Activated T-helper 2 cell treated with anti-CD3 and anti-CD28 coated beads, Interferon-gamma antibody, Interleukin-2, Interleukin-4, amounts not matched to agents 10 μg/mL and 5 μg/mL and 100 μg/mL, durations not matched to agents 14 hours and 24 hours and 36 hours (primary cell): ENCODE data around the gene ZBTB5. TPM values are rescaled to one million over a fixed set of nuclear protein-coding genes. Genes with fewer than 3 reads are reported as not detected.
"Not testable (repeated sequence)": the region's sequence is repeated elsewhere in the genome, so short reads cannot be mapped to it uniquely, and the experiment has no call there.

Source experiments
- DNase-seq: peaks from one replicate; pipeline ENCODE4 v3.0.0; 2021; ENCODE audit warnings: low spot score
- H3K27ac Mint-ChIP-seq: one replicate; pipeline ENCODE4 v1.8.0; 2021; ENCODE audit warnings: mixed read lengths
- H3K27me3 Mint-ChIP-seq: one replicate; pipeline ENCODE4 v1.8.0; 2021; ENCODE audit warnings: low read depth, mixed read lengths
- H3K36me3 Mint-ChIP-seq: one replicate; pipeline ENCODE4 v1.8.0; 2021; ENCODE audit warnings: low read depth, mixed read lengths
- H3K4me1 Mint-ChIP-seq: one replicate; pipeline ENCODE4 v1.8.0; 2021; ENCODE audit warnings: low read depth, mixed read lengths
- H3K4me3 Mint-ChIP-seq: one replicate; pipeline ENCODE4 v1.8.0; 2021; ENCODE audit warnings: low read depth, mild to moderate bottlenecking, moderate library complexity, mixed read lengths
- H3K9me3 Mint-ChIP-seq: one replicate; pipeline ENCODE4 v1.8.0; 2021; ENCODE audit warnings: mixed read lengths
- intact Hi-C: fragments of 100-400 bp; cut with micrococcal nuclease; formaldehyde crosslinking; loops from one replicate; pipeline ENCODE4 v1.15.1; 2023
- total RNA-seq: library from RNA; stranded (reverse); gene quantifications from 2 replicates; pipeline ENCODE4 v1.2.3, GENCODE V29; 2022

Gene ZBTB5
- total RNA-seq: 10.6 and 11.0 TPM in 2 replicates

DNA sequence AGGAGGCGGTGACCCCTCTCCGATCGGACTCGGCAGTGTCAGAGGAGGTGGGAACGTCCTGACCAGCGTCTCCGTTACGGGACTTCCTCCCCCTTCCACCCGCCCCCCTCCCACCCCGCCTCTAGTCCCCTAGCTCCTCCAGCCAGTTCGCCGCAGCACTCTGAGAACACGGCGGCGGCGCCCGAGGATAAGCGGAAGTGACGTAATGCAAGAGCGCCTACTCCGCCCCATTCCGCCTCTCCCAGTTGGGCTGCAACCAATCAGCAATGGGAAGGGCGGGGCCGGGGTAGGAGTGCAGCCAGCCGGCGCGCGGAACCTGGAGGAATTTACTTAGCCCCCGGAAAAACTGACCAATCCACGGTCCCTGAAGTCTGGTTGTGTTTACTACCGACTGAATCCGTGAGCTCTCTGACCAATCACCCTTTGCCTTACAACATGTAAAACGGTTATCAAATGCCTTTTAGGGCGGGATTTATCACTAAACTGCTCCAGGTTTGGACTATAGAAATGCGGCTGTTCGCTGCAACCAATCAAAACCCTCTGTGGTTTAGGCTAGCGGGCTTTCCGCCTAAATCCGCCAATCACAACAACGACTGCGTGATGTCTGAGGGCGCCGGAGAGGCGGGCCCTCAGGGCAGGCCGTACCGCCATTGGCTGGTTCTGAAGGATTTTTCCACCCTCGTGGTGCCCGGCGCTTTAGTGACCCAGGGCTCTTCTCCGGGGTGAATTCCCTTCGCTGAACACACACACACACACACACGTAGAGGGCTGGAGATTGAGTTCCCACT, at the start of gene ZBTB5:
Gene ZBTB5 (minus strand): TSS at position 202 of the 788 bp plus-strand sequence. CDS start 22,899 bp downstream, outside the sequence.
- H3K9me3 Mint-ChIP-seq: no peaks in the 10 kb centered on the region
- H3K4me1 Mint-ChIP-seq: peaks cover 25% of the 10 kb centered on the region
- H3K27me3 Mint-ChIP-seq: no peaks in the 10 kb centered on the region
- peak; percentile 98 for DNase-seq
- peaks cover 13% of the 10 kb centered on the region for H3K36me3 Mint-ChIP-seq
- H3K4me3 Mint-ChIP-seq: peak within 1 kb of the TSS; percentile 96
- H3K27ac Mint-ChIP-seq: peak within 1 kb of the TSS; percentile 99
- intact Hi-C loops: loop anchor here (1.0 to 10.0 kb wide), 7 partner anchors 20 to 1061 kb away; partner anchors contain the start of genes EXOSC3, GRHPR, POLR1E and RNF38

GRCh38 chr9:37514999-37515398, 49.7 kb upstream of the ZBTB5 start:
- Mint-ChIP-seq H3K36me3 (no peaks in the 10 kb centered on the region), H3K4me3 (no peak overlapping the region), H3K27me3 (no peaks in the 10 kb centered on the region), H3K9me3 (no peaks in the 10 kb centered on the region), H3K27ac (no peak overlapping the region), H3K4me1 (no peaks in the 10 kb centered on the region)
- intact Hi-C loops: no loop called here
- no peak for DNase-seq

GRCh38 chr9:37514415-37514814, 49.2 kb upstream of the ZBTB5 start:
- H3K4me1 Mint-ChIP-seq, H3K36me3 Mint-ChIP-seq, H3K4me3 Mint-ChIP-seq, H3K27ac Mint-ChIP-seq, DNase-seq, H3K27me3 Mint-ChIP-seq, intact Hi-C loops, H3K9me3 Mint-ChIP-seq: not testable (repeated sequence)

DNA sequence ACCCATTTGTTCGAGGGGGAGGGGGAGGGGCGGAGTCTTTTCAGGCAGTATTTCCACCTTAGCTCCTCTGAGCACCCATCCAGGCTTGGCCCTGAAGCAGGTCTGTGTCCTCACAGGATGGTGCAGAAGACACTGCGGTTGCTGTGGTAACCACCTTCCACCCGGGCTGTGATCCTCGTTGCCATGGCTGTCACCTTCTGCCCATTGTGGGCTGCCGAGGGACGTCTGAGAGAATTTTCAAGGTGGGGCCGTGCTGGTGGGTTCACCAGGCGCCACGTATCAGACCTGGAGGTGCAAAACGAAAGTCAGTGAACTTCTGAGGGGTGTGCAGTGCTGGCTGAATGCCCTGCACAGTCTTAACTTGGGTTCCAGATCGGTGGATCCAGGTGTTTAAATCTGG, 47.2 kb upstream of the ZBTB5 start:
- H3K27me3 Mint-ChIP-seq: no peaks in the 10 kb centered on the region
- no peaks in the 10 kb centered on the region for H3K9me3 Mint-ChIP-seq
- no peaks in the 10 kb centered on the region for H3K4me1 Mint-ChIP-seq
- H3K36me3 Mint-ChIP-seq: no peaks in the 10 kb centered on the region
- intact Hi-C loops: no loop called here
- H3K4me3 Mint-ChIP-seq: no peak overlapping the region
- no peak for DNase-seq
- H3K27ac Mint-ChIP-seq: no peak overlapping the region

GRCh38 chr9:37511016-37512010, 46.1 kb upstream of the ZBTB5 start:
- DNase-seq: no peak
- peaks cover 5% of the 10 kb centered on the region for H3K36me3 Mint-ChIP-seq
- intact Hi-C loops: no loop called here
- H3K4me3 Mint-ChIP-seq: no peak overlapping the region
- H3K27me3 Mint-ChIP-seq: no peaks in the 10 kb centered on the region
- no peaks in the 10 kb centered on the region for H3K9me3 Mint-ChIP-seq
- H3K4me1 Mint-ChIP-seq: peaks cover 2% of the 10 kb centered on the region
- H3K27ac Mint-ChIP-seq: peak overlapping the region; percentile 40

DNA sequence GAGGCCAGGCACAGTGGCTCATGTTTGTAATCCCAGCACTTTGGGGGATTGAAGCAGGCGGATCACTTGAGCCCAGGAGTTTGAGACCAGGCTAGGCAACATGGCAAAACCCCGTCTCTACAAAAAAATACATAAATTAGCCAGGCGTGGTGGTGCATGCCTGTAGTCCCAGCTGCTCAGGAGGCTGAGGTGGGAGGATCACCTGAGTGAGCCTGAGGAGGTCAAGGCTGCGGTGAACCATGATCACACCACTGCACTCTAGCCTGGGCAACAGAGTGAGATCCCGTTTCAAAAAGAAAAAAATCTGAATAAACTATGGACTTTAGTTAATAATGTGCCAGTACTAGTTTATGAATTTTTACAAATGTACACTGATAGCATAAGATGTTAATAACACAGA, 44.8 kb upstream of the ZBTB5 start:
- intact Hi-C loops, H3K27me3 Mint-ChIP-seq, H3K4me1 Mint-ChIP-seq, DNase-seq, H3K4me3 Mint-ChIP-seq, H3K36me3 Mint-ChIP-seq, H3K9me3 Mint-ChIP-seq, H3K27ac Mint-ChIP-seq: not testable (repeated sequence)

DNA sequence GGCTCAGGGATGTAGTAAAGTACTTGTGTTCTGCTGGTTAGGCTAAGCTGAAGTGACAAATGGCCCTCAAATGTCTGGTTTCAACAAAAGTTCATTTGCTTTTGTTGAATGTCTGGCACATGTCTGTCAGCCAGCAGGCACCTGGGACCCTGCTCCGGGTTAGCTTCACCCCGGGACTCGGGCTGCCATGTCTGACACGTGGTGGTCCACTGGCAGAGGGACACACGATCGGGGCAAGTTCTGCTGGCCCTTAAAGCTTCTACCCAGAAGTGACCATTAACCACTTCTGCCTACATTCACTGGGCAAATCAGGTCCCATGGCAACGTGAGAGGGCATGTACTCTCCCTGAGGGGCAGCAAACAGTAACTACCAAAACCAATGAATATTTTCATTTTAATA, 44.3 kb upstream of the ZBTB5 start:
- intact Hi-C loops: no loop called here
- no peaks in the 10 kb centered on the region for H3K9me3 Mint-ChIP-seq
- no peak for DNase-seq
- no peak overlapping the region for H3K4me3 Mint-ChIP-seq
- H3K36me3 Mint-ChIP-seq: peaks cover 12% of the 10 kb centered on the region
- peaks cover 2% of the 10 kb centered on the region for H3K4me1 Mint-ChIP-seq
- no peaks in the 10 kb centered on the region for H3K27me3 Mint-ChIP-seq
- H3K27ac Mint-ChIP-seq: no peak overlapping the region

DNA sequence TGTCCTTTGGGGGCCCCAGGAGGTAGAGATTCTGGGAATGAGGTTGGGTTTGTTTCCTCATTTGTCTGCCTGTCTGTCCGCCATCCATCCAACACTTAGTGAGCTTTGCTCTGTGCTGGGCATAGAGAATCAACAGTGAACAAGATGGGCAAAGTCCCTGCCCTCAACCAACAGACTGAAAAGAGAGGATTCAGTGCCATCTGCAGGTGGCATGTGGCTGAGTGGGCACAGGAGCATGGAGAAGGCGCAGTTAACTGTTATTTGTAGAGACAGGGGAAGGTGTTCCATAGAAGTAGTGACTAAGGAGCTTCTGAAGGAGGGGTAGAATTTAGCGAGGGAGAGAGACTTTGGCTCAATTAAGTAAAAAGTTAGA, 43.6 kb upstream of the ZBTB5 start:
- Mint-ChIP-seq H3K27ac (no peak overlapping the region), H3K27me3 (no peaks in the 10 kb centered on the region), H3K36me3 (peaks cover 16% of the 10 kb centered on the region), H3K4me1 (peaks cover 4% of the 10 kb centered on the region), H3K4me3 (no peak overlapping the region), H3K9me3 (no peaks in the 10 kb centered on the region)
- DNase-seq: no peak
- intact Hi-C loops: no loop called here

DNA sequence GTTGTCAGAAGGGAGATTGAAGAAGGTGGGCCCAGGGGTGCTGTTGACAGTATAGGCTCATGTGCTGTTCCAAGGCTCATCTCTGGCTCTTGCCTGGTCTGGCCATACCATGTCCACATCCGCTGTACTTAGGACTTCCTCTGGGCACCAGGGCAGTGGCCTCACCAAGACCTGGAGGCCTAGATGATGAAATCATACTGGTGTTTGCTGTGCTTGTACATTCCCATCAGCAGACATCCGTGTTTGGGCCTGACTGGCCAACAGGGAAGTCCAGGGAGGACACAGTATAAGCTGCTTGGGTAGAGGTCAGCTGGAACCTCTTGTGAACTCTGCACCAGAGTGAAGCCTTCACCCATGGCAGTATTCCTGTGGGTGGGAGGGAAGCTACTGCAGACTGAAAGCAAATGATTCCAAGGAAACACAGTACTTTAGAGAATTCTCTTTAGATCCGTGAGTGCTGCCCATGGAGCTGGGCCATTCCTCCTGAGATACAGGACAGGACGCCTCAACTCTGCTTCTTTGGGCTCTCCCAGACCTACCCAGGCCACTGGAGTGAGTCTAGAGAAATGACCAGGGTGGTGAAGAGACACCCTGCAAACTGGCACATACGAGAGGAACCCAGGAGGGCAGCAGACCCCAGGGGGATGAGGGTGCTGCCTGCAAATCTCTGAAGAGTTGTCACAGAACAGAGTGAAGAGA, 43.0 kb upstream of the ZBTB5 start:
- no peaks in the 10 kb centered on the region for H3K9me3 Mint-ChIP-seq
- peaks cover 8% of the 10 kb centered on the region for H3K4me1 Mint-ChIP-seq
- intact Hi-C loops: no loop called here
- H3K4me3 Mint-ChIP-seq: no peak overlapping the region
- no peak overlapping the region for H3K27ac Mint-ChIP-seq
- H3K27me3 Mint-ChIP-seq: no peaks in the 10 kb centered on the region
- peaks cover 21% of the 10 kb centered on the region for H3K36me3 Mint-ChIP-seq
- DNase-seq: no peak

DNA sequence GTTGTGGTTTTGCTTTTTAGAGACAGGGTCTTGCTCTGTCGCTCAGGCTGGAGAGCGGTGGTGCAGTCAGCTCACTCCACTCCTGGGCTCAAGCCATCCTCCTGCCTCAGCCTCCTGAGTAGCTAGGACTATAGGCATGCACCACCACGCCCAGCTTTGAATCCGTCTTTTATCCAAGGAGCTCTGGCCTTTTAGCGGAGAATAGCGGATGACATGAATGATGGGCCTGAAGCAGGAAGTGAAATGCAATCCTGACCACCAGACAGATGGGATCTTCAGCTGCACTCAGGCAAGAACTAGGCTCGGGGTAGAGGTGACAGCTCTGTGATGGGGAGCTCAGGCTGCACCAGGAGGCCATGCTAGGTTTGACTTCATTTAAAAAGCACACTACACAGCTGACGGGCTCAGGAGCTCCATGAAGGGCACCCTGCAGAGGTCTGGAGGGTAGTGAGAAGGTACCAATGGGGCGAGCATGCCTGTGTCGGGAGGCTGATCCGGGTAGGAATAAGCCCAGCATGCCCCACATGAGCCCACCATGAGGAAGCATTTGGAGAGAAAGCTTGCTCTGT, 42.4 kb upstream of the ZBTB5 start:
- Mint-ChIP-seq H3K27ac (no peak overlapping the region), H3K36me3 (peaks cover 27% of the 10 kb centered on the region), H3K4me1 (peaks cover 8% of the 10 kb centered on the region), H3K4me3 (no peak overlapping the region), H3K27me3 (no peaks in the 10 kb centered on the region), H3K9me3 (no peaks in the 10 kb centered on the region)
- intact Hi-C loops: no loop called here
- no peak for DNase-seq

- intact Hi-C loops: no loop called here
- Mint-ChIP-seq H3K4me3 (no peak overlapping the region), H3K27ac (no peak overlapping the region), H3K9me3 (no peaks in the 10 kb centered on the region), H3K4me1 (peaks cover 8% of the 10 kb centered on the region), H3K27me3 (no peaks in the 10 kb centered on the region), H3K36me3 (peaks cover 53% of the 10 kb centered on the region)
- DNase-seq: no peak
These were observed 39.4 kb upstream of the ZBTB5 start for GRCh38 chr9:37504605-37505004.

GRCh38 chr9:37503736-37504135, 38.5 kb upstream of the ZBTB5 start:
- intact Hi-C loops: no loop called here
- H3K27me3 Mint-ChIP-seq: no peaks in the 10 kb centered on the region
- H3K4me1 Mint-ChIP-seq: peaks cover 8% of the 10 kb centered on the region
- no peak for DNase-seq
- peaks cover 62% of the 10 kb centered on the region for H3K36me3 Mint-ChIP-seq
- H3K9me3 Mint-ChIP-seq: no peaks in the 10 kb centered on the region
- H3K27ac Mint-ChIP-seq: no peak overlapping the region
- no peak overlapping the region for H3K4me3 Mint-ChIP-seq
